ENCODE data around the gene SPPL2B. TPM values are rescaled to one million over a fixed set of nuclear protein-coding genes. Genes with fewer than 3 reads are reported as not detected.
"Not testable (repeated sequence)": the region's sequence is repeated elsewhere in the genome, so short reads cannot be mapped to it uniquely, and the experiment has no call there.

The SPPL2B gene
- total RNA-seq, 1 donor from 2014 or later, result 95.7 TPM

- H3K4me1 ChIP-seq, result no peaks in the 10 kb centered on the region
- no peak overlapping the region for H3K4me3 ChIP-seq
- no peaks in the 10 kb centered on the region for H3K27me3 ChIP-seq
- no peak for TF ChIP-seq CTCF (IDR thresholded peaks at IDR 0.05)
- no peak overlapping the region for H3K27ac ChIP-seq
- no peaks in the 10 kb centered on the region for H3K36me3 ChIP-seq
- no peaks in the 10 kb centered on the region for H3K9me3 ChIP-seq
- intact Hi-C loops (cut with DNase I), result loop anchor here (5.0 kb wide), 2 partner anchors 157 to 297 kb away; partner anchors contain the start of genes IZUMO4, MOB3A, PLEKHJ1 and SF3A2
- DNase-seq (ENCODE audit: low spot score in 2 of 2), result no peak
These were observed 65.6 kb downstream of the SPPL2B start for GRCh38 chr19:2394054-2394441.

DNA sequence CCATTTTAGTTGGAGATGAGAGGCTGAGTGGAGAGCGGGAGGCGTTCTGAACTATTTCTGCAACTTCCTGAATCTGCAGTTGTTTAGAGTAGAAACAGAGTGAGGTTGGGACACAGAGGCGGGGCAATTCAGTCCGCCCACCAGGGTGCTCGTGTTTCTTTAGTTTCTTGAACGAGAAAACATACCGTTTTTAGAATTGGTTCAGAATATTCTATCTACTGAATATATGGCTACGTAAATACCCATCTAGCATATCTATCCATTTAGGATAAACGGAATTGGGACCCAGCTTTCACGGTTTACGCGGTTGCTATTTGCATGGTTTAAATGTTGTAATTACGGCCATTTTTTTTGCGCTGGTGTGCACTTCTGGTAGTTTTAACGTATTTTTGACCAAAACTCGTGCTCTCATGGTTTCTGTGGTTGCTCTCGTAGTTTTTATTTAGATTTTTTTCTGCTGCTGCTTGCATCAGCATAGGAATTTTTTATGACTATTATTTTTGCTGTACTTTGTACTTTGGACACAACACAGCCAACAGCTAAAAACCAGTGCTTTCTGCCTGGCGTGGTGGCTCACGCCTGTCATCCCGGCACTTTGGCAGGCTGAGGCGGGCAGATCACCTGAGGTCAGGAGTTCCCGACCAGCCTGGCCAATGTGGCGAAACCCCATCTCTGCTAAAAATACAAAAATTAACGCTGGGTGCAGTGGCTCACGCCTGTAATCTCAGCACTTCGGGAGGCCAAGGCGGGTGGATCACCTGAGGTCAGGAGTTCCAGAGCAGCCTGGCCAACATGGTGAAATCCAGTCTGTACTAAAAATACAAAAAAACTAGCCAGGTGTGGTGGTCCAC lies 66.2 kb downstream of the SPPL2B start:
- peak overlapping the region in 1 of 2 donors; percentile 5 for H3K27ac ChIP-seq

GRCh38 chr19:2395293-2395829 lies 66.9 kb downstream of the SPPL2B start:
- H3K27ac ChIP-seq; H3K4me3 ChIP-seq; DNase-seq (ENCODE audit: low spot score in 2 of 2); H3K36me3 ChIP-seq; intact Hi-C loops (cut with DNase I); H3K9me3 ChIP-seq; H3K27me3 ChIP-seq; H3K4me1 ChIP-seq: not testable (repeated sequence)

More for the DNA sequence above, 66.2 kb downstream of the SPPL2B start:
- Histone ChIP-seq H3K4me3 (no peak overlapping the region), H3K9me3 (no peaks in the 10 kb centered on the region), H3K4me1 (no peaks in the 10 kb centered on the region), H3K36me3 (no peaks in the 10 kb centered on the region), H3K27me3 (no peaks in the 10 kb centered on the region)
- DNase-seq (ENCODE audit: low spot score in 2 of 2), result no peak
- TF ChIP-seq CTCF (IDR thresholded peaks at IDR 0.05), result no peak
- intact Hi-C loops (cut with DNase I), result loop anchor here (5.0 kb wide), 2 partner anchors 157 to 297 kb away; partner anchors contain the start of genes IZUMO4, MOB3A, PLEKHJ1 and SF3A2

DNA sequence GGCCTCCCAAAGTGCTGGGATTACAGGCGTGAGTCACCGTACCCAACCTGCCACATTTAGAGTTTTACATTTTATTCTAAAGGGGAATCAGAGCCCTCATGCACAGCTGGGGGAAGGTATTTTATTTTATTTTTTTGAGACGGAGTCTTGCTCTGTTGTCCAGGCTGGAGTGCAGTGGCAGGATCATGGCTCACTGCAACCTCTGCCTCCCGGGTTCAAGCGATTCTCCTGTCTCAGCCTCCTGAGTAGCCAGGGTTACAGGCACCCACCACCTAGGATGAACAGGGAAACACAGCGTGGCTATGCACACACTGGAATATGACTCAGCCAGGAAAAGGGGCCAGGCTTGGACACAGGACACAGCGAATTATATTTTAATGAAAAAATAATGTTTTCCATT lies 68.7 kb downstream of the SPPL2B start:
- DNase-seq (ENCODE audit: low spot score in 2 of 2); intact Hi-C loops (cut with DNase I); H3K27me3 ChIP-seq; H3K27ac ChIP-seq; H3K36me3 ChIP-seq; H3K9me3 ChIP-seq; H3K4me3 ChIP-seq; H3K4me1 ChIP-seq: not testable (repeated sequence)

DNA sequence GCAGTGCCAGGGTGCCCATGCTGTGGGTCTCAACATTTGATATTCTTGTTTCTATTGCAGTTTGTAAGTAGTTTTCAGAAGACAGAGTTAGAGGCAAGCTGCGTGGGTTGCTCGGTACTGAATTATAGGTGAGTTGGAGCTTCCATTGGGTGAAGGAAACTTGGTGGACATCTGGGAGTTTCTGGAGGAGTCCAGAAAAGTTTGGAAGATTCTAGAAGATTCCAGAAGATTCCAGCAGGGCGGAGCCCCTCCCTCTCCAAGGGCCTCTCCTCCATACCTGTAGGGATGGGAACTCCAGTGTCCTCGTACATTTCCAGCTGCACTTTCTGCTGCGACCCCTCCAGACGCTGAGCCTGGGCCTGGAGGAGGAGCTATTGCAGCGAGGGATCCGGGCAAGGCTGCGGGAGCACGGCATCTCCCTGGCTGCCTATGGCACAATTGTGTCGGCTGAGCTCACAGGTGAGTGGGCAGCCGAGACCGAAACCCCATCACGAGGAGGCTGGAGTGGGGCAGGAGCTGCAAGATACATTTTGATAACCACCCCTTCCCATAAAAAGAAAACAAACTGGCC lies 70.3 kb downstream of the SPPL2B start:
- Histone ChIP-seq H3K9me3 (no peaks in the 10 kb centered on the region), H3K4me3 (no peak overlapping the region), H3K27me3 (no peaks in the 10 kb centered on the region), H3K27ac (no peak overlapping the region), H3K4me1 (no peaks in the 10 kb centered on the region), H3K36me3 (no peaks in the 10 kb centered on the region)
- no peak for TF ChIP-seq CTCF (IDR thresholded peaks at IDR 0.05)
- intact Hi-C loops (cut with DNase I), result no loop called here
- no peak for DNase-seq (ENCODE audit: low spot score in 2 of 2)

- Histone ChIP-seq H3K4me1 (no peaks in the 10 kb centered on the region), H3K4me3 (no peak overlapping the region), H3K27ac (no peak overlapping the region), H3K9me3 (no peaks in the 10 kb centered on the region), H3K27me3 (no peaks in the 10 kb centered on the region), H3K36me3 (no peaks in the 10 kb centered on the region)
- intact Hi-C loops (cut with DNase I), result no loop called here
- DNase-seq (ENCODE audit: low spot score in 2 of 2), result no peak
- TF ChIP-seq CTCF (IDR thresholded peaks at IDR 0.05), result no peak
These were observed 71.1 kb downstream of the SPPL2B start for GRCh38 chr19:2399582-2399981.

Other genes with a start within 250 kb of the SPPL2B start
- gene MOB3A, start 232.4 kb upstream of the SPPL2B start, total RNA-seq, result 44.4 TPM
- gene IZUMO4, start 231.8 kb upstream of the SPPL2B start, total RNA-seq, result not detected
- gene AP3D1, start 177.1 kb upstream of the SPPL2B start, total RNA-seq, result 98.8 TPM
- 156 TPM for gene DOT1L, start 164.8 kb upstream of the SPPL2B start, total RNA-seq
- 23.9 TPM for gene PLEKHJ1, start 92.4 kb upstream of the SPPL2B start, total RNA-seq
- gene SF3A2, start 91.9 kb upstream of the SPPL2B start, total RNA-seq, result 21.3 TPM
- gene AMH, start 79.4 kb upstream of the SPPL2B start, total RNA-seq, result not detected
- gene JSRP1, start 72.3 kb upstream of the SPPL2B start, total RNA-seq, result not detected
- gene PEAK3, start 46.5 kb upstream of the SPPL2B start, total RNA-seq, result 4.7 TPM
- not detected for gene LINGO3, start 20.5 kb upstream of the SPPL2B start, total RNA-seq
- 31.4 TPM for gene LSM7, start 98 bp upstream of the SPPL2B start, total RNA-seq
- gene TMPRSS9, start 31.6 kb downstream of the SPPL2B start, total RNA-seq, result not detected
- 55.0 TPM for gene TIMM13, start 98.9 kb downstream of the SPPL2B start, total RNA-seq
- 38.7 TPM for gene LMNB2, start 128.3 kb downstream of the SPPL2B start, total RNA-seq
- gene GADD45B, start 147.4 kb downstream of the SPPL2B start, total RNA-seq, result 514 TPM